ENCODE data around the gene HPGD. TPM values are rescaled to one million over a fixed set of nuclear protein-coding genes. Genes with fewer than 3 reads are reported as not detected.

The HPGD gene
- total and polyA plus RNA-seq, 2 of the 4 experiments (the other 2 are of a cell fraction) = not detected

- H3K4ac ChIP-seq (ENCODE audit: low read depth, low read length) = no peak overlapping the region
- no peak overlapping the region for H4K8ac ChIP-seq (ENCODE audit: low read depth in 2 of 2, low read length in 2 of 2)
- no peaks in the 10 kb centered on the region for H3K9me3 ChIP-seq (ENCODE audit: control insufficient read depth, insufficient read depth, low read length)
- H2BK20ac ChIP-seq (ENCODE audit: low read depth, low read length) = no peak overlapping the region
- ATAC-seq (ENCODE audit: low read depth) (no peak), DNase-seq (no peak)
- H3K23ac ChIP-seq (ENCODE audit: low read depth, low read length) = no peak overlapping the region
- TF ChIP-seq CTCF (conservative IDR thresholded peaks at IDR 0.05; ENCODE audit: low read depth, low read length) (no peak), MAFK (IDR thresholded peaks at IDR 0.05; ENCODE audit: low read depth, low read length) (no peak), BHLHE40 (IDR thresholded peaks at IDR 0.05; ENCODE audit: low read depth, low read length) (no peak), FOS (IDR thresholded peaks at IDR 0.05; ENCODE audit: low read depth, low read length) (no peak), RFX5 (IDR thresholded peaks at IDR 0.05; ENCODE audit: low read depth, low read length) (no peak), SMC3 (IDR thresholded peaks at IDR 0.05; ENCODE audit: low read depth, low read length) (no peak)
- TF ChIP-seq, protein P1, sequence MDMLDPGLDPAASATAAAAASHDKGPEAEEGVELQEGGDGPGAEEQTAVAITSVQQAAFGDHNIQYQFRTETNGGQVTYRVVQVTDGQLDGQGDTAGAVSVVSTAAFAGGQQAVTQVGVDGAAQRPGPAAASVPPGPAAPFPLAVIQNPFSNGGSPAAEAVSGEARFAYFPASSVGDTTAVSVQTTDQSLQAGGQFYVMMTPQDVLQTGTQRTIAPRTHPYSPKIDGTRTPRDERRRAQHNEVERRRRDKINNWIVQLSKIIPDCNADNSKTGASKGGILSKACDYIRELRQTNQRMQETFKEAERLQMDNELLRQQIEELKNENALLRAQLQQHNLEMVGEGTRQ (IDR thresholded peaks at IDR 0.05; ENCODE audit: low read depth, low read length) = no peak
- TF ChIP-seq, protein P2, sequence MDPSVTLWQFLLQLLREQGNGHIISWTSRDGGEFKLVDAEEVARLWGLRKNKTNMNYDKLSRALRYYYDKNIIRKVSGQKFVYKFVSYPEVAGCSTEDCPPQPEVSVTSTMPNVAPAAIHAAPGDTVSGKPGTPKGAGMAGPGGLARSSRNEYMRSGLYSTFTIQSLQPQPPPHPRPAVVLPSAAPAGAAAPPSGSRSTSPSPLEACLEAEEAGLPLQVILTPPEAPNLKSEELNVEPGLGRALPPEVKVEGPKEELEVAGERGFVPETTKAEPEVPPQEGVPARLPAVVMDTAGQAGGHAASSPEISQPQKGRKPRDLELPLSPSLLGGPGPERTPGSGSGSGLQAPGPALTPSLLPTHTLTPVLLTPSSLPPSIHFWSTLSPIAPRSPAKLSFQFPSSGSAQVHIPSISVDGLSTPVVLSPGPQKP (IDR thresholded peaks at IDR 0.05; ENCODE audit: borderline replicate concordance, low read depth, low read length) = no peak
- intact Hi-C loops (cut with micrococcal nuclease) = no loop called here
- H2BK120ac ChIP-seq (ENCODE audit: low read depth, low read length) = no peak overlapping the region
- H3K36me3 ChIP-seq (ENCODE audit: control insufficient read depth, insufficient read depth, low read length) = no peaks in the 10 kb centered on the region
- H2BK15ac ChIP-seq (ENCODE audit: low read depth, low read length) = no peak overlapping the region
- H2AK9ac ChIP-seq (replicated peaks; ENCODE audit: low read depth, low read length, poor library complexity) = no peak overlapping the region
- H3K18ac ChIP-seq (ENCODE audit: low read depth, low read length) = no peak overlapping the region
- no peak overlapping the region for H3K27ac ChIP-seq (ENCODE audit: insufficient read depth, low read length)
- POLR2A ChIA-PET (ENCODE audit: unreplicated experiment) = no interaction called here
- no peak overlapping the region for H2AFZ ChIP-seq (replicated peaks; ENCODE audit: low read length, poor library complexity)
- no peak overlapping the region for H2AK5ac ChIP-seq (ENCODE audit: low read depth, low read length)
- no peak overlapping the region for H4K5ac ChIP-seq (ENCODE audit: low read depth, low read length)
- no peaks in the 10 kb centered on the region for H3K79me1 ChIP-seq (ENCODE audit: low read depth in 1 of 2, low read length in 2 of 2)
- no peak overlapping the region for H3K4me3 ChIP-seq (ENCODE audit: insufficient read depth, low read depth, low read length)
- H3K27me3 ChIP-seq (ENCODE audit: control insufficient read depth, insufficient read depth, low read length) = no peaks in the 10 kb centered on the region
- BruUV-seq (replicated peaks) = no TSS peak
- no peak overlapping the region for H3K56ac ChIP-seq (ENCODE audit: extremely low read depth, insufficient read depth, low read length)
- dilution Hi-C loops (cut with HindIII; ENCODE audit: low sequenced_read_pairs, unreplicated experiment) = no loop called here
- no peak overlapping the region for H3K9ac ChIP-seq (ENCODE audit: low read depth, low read length)
- no peaks in the 10 kb centered on the region for H3K4me1 ChIP-seq (ENCODE audit: control insufficient read depth, insufficient read depth, low read length)
- no peaks in the 10 kb centered on the region for H4K20me1 ChIP-seq (ENCODE audit: insufficient read depth, low read length)
- no peak overlapping the region for H3K14ac ChIP-seq (replicated peaks; ENCODE audit: low read depth, low read length)
- WGBS, 2 experiments (ENCODE audit: extremely low coverage in 2 of 2, insufficient read length in 1 of 2) = 50% methylated on average over 2 of the region's 4 CpGs; no CpG with 5 or more reads in 1 of the 2 experiments
- H3K4me2 ChIP-seq (ENCODE audit: low read depth, low read length) = no peak overlapping the region
- no peak overlapping the region for H2BK5ac ChIP-seq (ENCODE audit: low read depth, low read length, poor library complexity, severe bottlenecking)
- no peaks in the 10 kb centered on the region for H3K9me1 ChIP-seq (ENCODE audit: insufficient read depth, low read length)
- in situ Hi-C loops (cut with MboI; ENCODE audit: low sequenced_read_pairs) = no loop called here
- CTCF ChIA-PET = no interaction called here
- H4K91ac ChIP-seq (ENCODE audit: insufficient read depth, low read depth, low read length) = no peak overlapping the region
Observed at GRCh38 chr4:174505892-174506291, 16.4 kb downstream of the HPGD start.
